Measurements from ENCODE around the gene RPL41.

The RPL41 gene

DNA sequence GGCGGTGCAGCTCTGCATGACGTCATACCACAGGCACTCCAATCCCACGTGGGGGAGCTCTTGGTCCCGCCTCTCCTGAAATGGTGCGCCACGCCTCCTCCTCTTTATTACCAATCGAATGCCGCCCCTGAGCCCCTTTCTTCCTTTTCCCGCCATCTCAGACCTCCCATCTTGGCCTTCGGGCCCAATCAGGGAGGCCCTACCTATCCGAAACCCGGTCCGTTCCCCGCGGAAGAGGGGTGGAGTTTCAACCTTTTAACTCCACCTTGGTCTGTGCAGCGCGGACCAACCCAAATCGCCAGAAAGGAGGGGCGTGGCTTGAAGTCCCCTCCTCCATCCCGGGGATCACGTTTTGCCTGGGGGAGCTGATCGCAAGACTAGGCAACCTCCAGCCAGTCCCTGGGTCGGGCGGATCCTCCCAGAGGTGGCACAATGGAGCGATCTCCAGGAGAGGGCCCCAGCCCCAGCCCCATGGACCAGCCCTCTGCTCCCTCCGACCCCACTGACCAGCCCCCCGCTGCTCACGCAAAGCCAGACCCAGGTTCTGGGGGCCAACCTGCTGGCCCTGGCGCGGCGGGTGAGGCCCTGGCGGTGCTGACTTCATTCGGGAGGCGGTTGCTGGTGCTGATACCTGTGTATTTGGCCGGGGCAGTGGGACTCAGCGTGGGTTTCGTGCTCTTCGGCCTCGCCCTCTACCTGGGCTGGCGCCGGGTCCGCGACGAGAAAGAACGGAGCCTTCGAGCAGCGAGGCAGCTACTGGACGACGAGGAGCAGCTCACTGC lies 11.6 kb downstream of the RPL41 start, which contains the start of gene ESYT1:
TSS of gene ESYT1 (plus strand) at position 380 of the 782 bp plus-strand sequence. CDS start at position 433, 53 bp downstream.
- Histone ChIP-seq H2AFZ (ENCODE audit: low read length, unreplicated experiment) (peak within 1 kb of the TSS; percentile 37), H3K79me2 (ENCODE audit: control insufficient read depth, insufficient read depth, low read length, unreplicated experiment) (peaks cover 6% of the 10 kb centered on the region), H3K4me1 (ENCODE audit: control insufficient read depth, insufficient read depth, low read length, unreplicated experiment) (peaks cover 16% of the 10 kb centered on the region), H3K36me3 (ENCODE audit: insufficient read depth, low read length) (peaks cover 14% of the 10 kb centered on the region; the same call in 1 of the 2 replicates), H3K27me3 (ENCODE audit: insufficient read depth, low read length) (no peaks in the 10 kb centered on the region), H3K27ac (ENCODE audit: low read depth, low read length) (peak within 1 kb of the TSS; percentile 43), H3K4me3 (ENCODE audit: low read depth, low read length) (peak within 1 kb of the TSS; percentile 86)

DNA sequence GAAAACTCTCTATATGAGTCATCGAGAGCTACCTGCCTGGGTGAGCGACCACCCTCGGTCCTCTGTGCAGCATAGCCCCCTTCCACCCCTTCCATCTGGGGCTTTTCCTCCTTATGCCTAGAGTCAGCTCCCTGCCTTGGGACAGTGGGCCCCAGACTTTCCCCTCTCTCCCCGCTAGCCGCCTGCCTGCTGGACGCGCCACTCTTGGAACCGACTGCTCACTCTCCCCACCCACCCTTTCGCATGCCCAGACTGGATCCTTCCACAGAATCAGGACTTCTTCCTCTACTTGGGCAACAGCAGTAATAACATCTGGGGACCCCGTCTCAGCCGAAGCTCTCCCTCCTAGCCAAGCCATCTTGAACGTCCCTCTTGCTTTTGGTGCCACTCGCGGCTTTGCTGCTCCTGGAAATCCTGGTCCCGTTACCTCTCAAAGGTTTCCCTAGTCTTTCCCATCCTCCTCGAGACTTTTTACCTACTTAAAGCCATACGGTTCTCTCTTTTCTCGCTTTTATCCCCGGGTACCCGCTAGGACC lies 12.3 kb downstream of the RPL41 start:
- Histone ChIP-seq H3K4me1 (ENCODE audit: control insufficient read depth, insufficient read depth, low read length, unreplicated experiment) (peaks cover 16% of the 10 kb centered on the region), H2AFZ (ENCODE audit: low read length, unreplicated experiment) (peak overlapping the region; percentile 37), H3K4me3 (ENCODE audit: low read depth, low read length) (peak overlapping the region; percentile 86), H3K27me3 (ENCODE audit: insufficient read depth, low read length) (no peaks in the 10 kb centered on the region), H3K36me3 (ENCODE audit: insufficient read depth, low read length) (peaks cover 20% of the 10 kb centered on the region; the same call in 1 of the 2 replicates), H3K27ac (ENCODE audit: low read depth, low read length) (no peak overlapping the region), H3K79me2 (ENCODE audit: control insufficient read depth, insufficient read depth, low read length, unreplicated experiment) (peaks cover 6% of the 10 kb centered on the region)

DNA sequence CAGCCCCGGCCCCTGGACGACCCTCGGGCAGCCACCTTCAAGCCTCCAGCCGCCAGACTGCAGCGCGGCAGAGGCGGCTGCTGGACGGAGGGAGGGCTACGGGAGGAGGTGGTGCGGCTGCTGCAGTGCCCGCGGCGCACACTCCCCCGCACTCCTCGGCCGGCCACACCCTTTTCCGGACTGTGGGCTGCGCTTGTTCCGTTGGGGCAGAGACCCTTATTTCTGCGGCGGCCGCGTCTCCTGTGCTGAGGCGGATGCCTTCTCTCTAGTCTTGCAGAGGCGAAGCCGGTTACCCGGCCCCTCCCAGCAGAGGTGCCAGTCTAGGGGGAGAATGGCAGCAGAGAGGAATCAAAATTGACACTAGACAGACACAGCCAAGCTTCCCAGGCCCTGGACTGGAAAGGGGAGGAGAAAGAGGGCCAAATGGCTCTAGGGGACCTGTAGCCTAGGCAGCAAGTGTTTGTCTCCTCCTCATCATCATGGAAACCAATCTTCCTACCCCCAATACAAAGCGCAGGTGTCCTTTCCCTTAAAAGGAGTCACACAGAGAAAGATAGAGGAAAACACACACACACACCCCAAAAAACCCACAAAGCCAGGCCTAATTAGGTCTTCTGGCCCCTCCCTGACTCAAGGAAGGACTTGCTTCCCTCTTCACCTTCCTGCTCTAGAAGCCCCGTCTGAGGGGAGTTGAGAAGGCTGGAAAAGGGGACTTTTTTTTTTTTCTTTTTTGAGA lies 12.9 kb downstream of the RPL41 start:
- Histone ChIP-seq H3K4me1 (ENCODE audit: control insufficient read depth, insufficient read depth, low read length, unreplicated experiment) (peaks cover 16% of the 10 kb centered on the region), H2AFZ (ENCODE audit: low read length, unreplicated experiment) (peak overlapping the region; percentile 37), H3K27ac (ENCODE audit: low read depth, low read length) (no peak overlapping the region), H3K36me3 (ENCODE audit: insufficient read depth, low read length) (peaks cover 25% of the 10 kb centered on the region; the same call in 1 of the 2 replicates), H3K79me2 (ENCODE audit: control insufficient read depth, insufficient read depth, low read length, unreplicated experiment) (peaks cover 6% of the 10 kb centered on the region), H3K4me3 (ENCODE audit: low read depth, low read length) (peak overlapping the region; percentile 86), H3K27me3 (ENCODE audit: insufficient read depth, low read length) (no peaks in the 10 kb centered on the region)

DNA sequence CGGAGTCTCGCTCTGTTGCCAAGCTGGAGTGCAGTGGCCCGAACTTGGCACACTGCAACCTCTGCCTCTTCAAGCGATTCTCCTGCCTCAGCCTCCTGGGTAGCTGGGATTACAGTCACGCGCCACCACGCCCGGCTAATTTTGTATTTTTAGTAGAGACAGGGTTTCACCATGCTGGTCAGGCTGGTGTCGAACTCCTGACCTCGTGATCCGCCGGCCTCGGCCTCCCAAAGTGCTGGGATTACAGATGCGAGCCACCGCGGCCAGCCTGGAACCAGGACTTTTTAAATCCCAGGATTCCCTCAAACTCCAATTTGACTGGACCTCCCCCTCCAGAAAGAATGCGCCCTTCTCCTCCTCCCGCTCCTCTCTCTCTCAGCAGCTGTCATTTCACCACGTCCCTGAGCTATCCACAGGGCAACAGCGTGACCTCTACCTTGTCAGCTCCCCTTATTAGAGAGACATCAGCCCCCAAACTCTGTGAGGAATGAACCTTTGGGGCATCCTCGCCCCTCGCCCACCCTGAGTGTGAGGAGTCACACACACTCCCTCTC lies 13.6 kb downstream of the RPL41 start:
- Histone ChIP-seq H3K36me3 (ENCODE audit: insufficient read depth, low read length) (peaks cover 25% of the 10 kb centered on the region; the same call in 1 of the 2 replicates), H3K27ac (ENCODE audit: low read depth, low read length) (no peak overlapping the region), H3K79me2 (ENCODE audit: control insufficient read depth, insufficient read depth, low read length, unreplicated experiment) (peaks cover 6% of the 10 kb centered on the region), H3K4me1 (ENCODE audit: control insufficient read depth, insufficient read depth, low read length, unreplicated experiment) (peaks cover 16% of the 10 kb centered on the region), H2AFZ (ENCODE audit: low read length, unreplicated experiment) (no peak overlapping the region), H3K27me3 (ENCODE audit: insufficient read depth, low read length) (no peaks in the 10 kb centered on the region), H3K4me3 (ENCODE audit: low read depth, low read length) (peak overlapping the region; percentile 86)

DNA sequence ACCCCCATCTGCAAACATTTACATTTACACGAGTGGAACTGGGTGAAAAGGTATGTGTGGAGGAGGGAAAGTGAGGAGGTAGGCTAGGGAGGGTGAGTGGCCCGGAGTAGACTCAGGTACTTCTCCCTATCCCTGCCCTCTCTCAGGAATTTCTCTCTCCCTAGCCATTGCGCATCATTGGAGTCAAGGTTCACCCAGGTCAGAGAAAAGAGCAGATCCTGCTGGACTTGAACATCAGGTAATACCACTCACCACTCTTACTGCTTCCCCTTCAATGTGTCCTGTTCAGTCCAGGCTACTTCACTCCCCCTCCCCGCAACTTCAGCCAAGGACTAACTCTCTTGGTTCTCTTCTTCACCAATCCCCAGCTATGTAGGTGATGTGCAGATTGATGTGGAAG lies 14.4 kb downstream of the RPL41 start:
- no peak overlapping the region for H3K27ac ChIP-seq (ENCODE audit: low read depth, low read length)
- H2AFZ ChIP-seq (ENCODE audit: low read length, unreplicated experiment), result no peak overlapping the region
- H3K27me3 ChIP-seq (ENCODE audit: insufficient read depth, low read length), result no peaks in the 10 kb centered on the region
- peaks cover 6% of the 10 kb centered on the region for H3K79me2 ChIP-seq (ENCODE audit: control insufficient read depth, insufficient read depth, low read length, unreplicated experiment)
- H3K4me3 ChIP-seq (ENCODE audit: low read depth, low read length), result no peak overlapping the region
- peaks cover 15% of the 10 kb centered on the region for H3K4me1 ChIP-seq (ENCODE audit: control insufficient read depth, insufficient read depth, low read length, unreplicated experiment)
- H3K36me3 ChIP-seq (ENCODE audit: insufficient read depth, low read length), result peaks cover 25% of the 10 kb centered on the region; the same call in 1 of the 2 replicates

DNA sequence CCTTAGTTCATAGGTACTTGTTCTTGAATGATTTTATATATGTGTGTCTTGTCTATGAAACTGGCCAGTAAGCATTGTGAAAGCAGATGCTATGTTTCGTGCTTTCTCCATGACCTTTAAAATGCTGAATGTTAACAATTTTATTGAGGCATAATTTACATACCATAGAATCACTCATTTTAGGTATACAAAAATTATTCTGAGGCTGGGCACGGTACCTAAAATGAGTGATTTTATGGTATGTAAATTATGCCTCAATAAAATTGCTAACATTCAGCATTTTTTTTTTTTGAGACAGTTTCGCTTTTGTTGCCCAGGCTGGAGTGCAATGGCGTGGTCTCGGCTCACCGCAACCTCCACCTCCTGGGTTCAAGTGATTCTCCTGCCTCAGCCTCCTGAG lies 18.5 kb downstream of the RPL41 start:
- peaks cover 46% of the 10 kb centered on the region; the same call in 1 of the 2 replicates for H3K36me3 ChIP-seq (ENCODE audit: insufficient read depth, low read length)
- no peaks in the 10 kb centered on the region for H3K79me2 ChIP-seq (ENCODE audit: control insufficient read depth, insufficient read depth, low read length, unreplicated experiment)
- H3K4me3 ChIP-seq (ENCODE audit: low read depth, low read length), result no peak overlapping the region
- no peak overlapping the region for H2AFZ ChIP-seq (ENCODE audit: low read length, unreplicated experiment)
- no peaks in the 10 kb centered on the region for H3K27me3 ChIP-seq (ENCODE audit: insufficient read depth, low read length)
- no peak overlapping the region for H3K27ac ChIP-seq (ENCODE audit: low read depth, low read length)
- H3K4me1 ChIP-seq (ENCODE audit: control insufficient read depth, insufficient read depth, low read length, unreplicated experiment), result no peaks in the 10 kb centered on the region

DNA sequence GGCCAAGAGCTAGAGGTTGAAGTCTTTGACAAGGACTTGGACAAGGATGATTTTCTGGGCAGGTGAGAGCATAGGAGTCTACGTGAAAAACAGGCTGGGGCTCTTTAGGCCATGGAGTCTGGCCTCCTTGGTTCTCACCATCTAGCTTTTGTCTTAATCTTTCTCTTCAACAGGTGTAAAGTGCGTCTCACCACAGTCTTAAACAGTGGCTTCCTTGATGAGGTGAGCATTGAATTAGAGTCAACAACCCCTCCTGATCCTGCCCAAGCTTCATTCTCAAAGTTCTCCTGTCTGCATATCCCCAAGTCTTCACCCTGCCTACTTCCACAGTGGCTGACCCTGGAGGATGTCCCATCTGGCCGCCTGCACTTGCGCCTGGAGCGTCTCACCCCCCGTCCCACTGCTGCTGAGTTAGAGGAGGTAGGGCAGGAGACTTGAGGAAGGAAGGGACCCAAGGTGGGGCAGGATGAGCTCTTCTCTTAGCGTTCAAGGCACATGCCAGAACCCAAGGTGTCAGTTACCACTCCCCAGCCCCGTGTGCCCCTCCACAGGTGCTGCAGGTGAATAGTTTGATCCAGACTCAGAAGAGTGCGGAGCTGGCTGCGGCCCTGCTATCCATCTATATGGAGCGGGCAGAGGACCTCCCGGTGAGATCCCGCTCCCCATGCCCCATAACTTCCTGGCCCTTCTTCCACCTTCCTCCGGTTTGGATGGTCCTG lies 21.6 kb downstream of the RPL41 start:
- H2AFZ ChIP-seq (ENCODE audit: low read length, unreplicated experiment), result no peak overlapping the region
- peaks cover 37% of the 10 kb centered on the region for H3K36me3 ChIP-seq (ENCODE audit: insufficient read depth, low read length)
- H3K4me3 ChIP-seq (ENCODE audit: low read depth, low read length), result no peak overlapping the region
- H3K4me1 ChIP-seq (ENCODE audit: control insufficient read depth, insufficient read depth, low read length, unreplicated experiment), result no peaks in the 10 kb centered on the region
- H3K27ac ChIP-seq (ENCODE audit: low read depth, low read length), result no peak overlapping the region
- no peaks in the 10 kb centered on the region for H3K27me3 ChIP-seq (ENCODE audit: insufficient read depth, low read length)
- no peaks in the 10 kb centered on the region for H3K79me2 ChIP-seq (ENCODE audit: control insufficient read depth, insufficient read depth, low read length, unreplicated experiment)

GRCh38 chr12:56141946-56142784 lies 25.7 kb downstream of the RPL41 start:
- Histone ChIP-seq H3K27ac (ENCODE audit: low read depth, low read length) (no peak overlapping the region), H3K79me2 (ENCODE audit: control insufficient read depth, insufficient read depth, low read length, unreplicated experiment) (no peaks in the 10 kb centered on the region), H3K27me3 (ENCODE audit: insufficient read depth, low read length) (no peaks in the 10 kb centered on the region), H3K4me3 (ENCODE audit: low read depth, low read length) (no peak overlapping the region), H3K4me1 (ENCODE audit: control insufficient read depth, insufficient read depth, low read length, unreplicated experiment) (peaks cover 6% of the 10 kb centered on the region), H3K36me3 (ENCODE audit: insufficient read depth, low read length) (peaks cover 26% of the 10 kb centered on the region), H2AFZ (ENCODE audit: low read length, unreplicated experiment) (no peak overlapping the region)

- peaks cover 6% of the 10 kb centered on the region for H3K4me1 ChIP-seq (ENCODE audit: control insufficient read depth, insufficient read depth, low read length, unreplicated experiment)
- H3K4me3 ChIP-seq (ENCODE audit: low read depth, low read length), result no peak overlapping the region
- H2AFZ ChIP-seq (ENCODE audit: low read length, unreplicated experiment), result no peak overlapping the region
- H3K27me3 ChIP-seq (ENCODE audit: insufficient read depth, low read length), result no peaks in the 10 kb centered on the region
- H3K36me3 ChIP-seq (ENCODE audit: insufficient read depth, low read length), result peaks cover 17% of the 10 kb centered on the region
- H3K27ac ChIP-seq (ENCODE audit: low read depth, low read length), result no peak overlapping the region
- H3K79me2 ChIP-seq (ENCODE audit: control insufficient read depth, insufficient read depth, low read length, unreplicated experiment), result no peaks in the 10 kb centered on the region
Measured at GRCh38 chr12:56143217-56143616, 26.8 kb downstream of the RPL41 start.
